ENCODE results near the gene TSGA10. TPM values are rescaled to one million over a fixed set of nuclear protein-coding genes. Genes with fewer than 3 reads are reported as not detected.
"Not testable (repeated sequence)": the region's sequence is repeated elsewhere in the genome, so short reads cannot be mapped to it uniquely, and the experiment has no call there.

The TSGA10 gene
- polyA plus RNA-seq, 1 donor = 10.0 TPM

DNA sequence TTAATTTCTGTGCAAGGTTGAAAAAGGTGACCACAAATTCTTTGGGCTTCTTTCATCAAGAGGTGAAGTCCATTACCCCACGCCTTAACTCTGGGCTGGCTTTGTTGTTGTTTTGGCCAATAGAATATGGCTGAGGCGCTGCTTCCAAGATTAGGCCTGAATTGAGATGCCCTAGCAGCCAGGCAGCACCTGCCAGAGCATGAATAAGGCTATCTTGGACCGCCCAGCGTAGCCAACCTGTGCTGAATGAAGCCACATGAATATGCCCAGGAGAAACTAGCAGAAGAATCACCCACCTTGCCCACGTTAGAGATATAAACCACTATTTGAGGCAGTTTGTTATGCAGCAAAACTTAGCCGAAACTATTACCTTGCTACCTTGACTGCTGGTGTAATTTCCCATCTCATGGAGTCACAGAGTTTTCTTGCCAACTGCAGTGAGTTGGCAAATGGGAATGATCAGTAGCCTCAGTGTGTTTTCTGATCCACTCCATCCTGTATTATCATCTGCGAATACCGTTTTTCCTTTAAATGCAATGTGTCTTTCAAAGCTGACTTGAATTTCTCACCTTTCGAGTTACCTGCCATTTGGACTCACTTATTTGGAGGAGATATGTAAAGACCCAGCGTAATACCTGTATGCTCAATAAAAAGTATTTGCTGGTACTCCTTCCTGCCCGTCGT lies 679 bp downstream of the TSGA10 start:
- no CpG with 5 or more reads among the region's 12 CpGs for WGBS (ENCODE audit: insufficient coverage, low lambda C conversion rate)
- peak in 1 of 2 donors; percentile 40 for DNase-seq
- no peaks in the 10 kb centered on the region for H3K27me3 ChIP-seq (ENCODE audit: control insufficient read depth, insufficient read depth, low read length)

DNA sequence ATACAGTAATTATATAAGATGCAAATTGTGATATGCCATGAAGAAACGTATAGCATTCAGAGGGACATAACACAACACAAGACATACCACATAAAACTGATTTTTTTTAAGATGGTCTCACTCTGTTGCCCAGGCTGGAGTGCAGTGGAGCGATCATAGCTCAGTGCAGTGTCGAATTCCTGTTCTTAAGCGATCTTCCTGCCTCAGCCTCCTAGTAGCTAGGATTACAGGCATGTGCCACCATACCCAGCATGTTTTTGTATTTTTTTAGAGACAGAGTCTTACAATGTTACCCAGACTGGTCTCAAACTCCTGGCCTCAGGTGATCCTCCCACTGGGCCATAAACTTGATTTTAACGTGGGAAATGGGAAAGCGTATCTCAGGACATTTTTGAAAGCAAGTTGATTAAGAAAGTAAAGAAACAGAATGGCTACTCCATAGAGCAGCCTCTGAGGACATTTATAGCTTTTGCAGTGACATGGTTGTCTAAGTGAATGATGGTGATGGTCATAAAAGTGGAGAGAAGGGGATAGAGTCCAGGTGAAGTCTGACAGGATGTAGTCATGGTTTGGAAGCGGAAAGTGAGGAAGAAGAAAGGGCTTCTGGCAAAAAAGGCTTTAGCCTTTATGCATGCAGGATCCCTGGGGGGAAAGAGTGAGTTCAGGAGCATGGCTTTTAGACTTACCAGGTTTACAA lies 2.4 kb downstream of the TSGA10 start:
- Histone ChIP-seq H3K4me3 (ENCODE audit: low read length) (no peak overlapping the region), H3K27me3 (ENCODE audit: control insufficient read depth, insufficient read depth, low read length) (no peaks in the 10 kb centered on the region), H3K36me3 (ENCODE audit: control insufficient read depth, insufficient read depth, low read length) (peaks cover 5% of the 10 kb centered on the region), H3K9me3 (ENCODE audit: control insufficient read depth, low read depth, low read length) (no peaks in the 10 kb centered on the region), H3K27ac (ENCODE audit: low read length) (peak overlapping the region; percentile 69), H3K4me1 (ENCODE audit: control insufficient read depth, insufficient read depth, low read length) (peaks cover 5% of the 10 kb centered on the region)
- peak; percentile 61 to 85 for DNase-seq
- WGBS (ENCODE audit: insufficient coverage, low lambda C conversion rate) = 7% methylated on average over 2 of the region's 7 CpGs

More for the DNA sequence above, 679 bp downstream of the TSGA10 start:
- Histone ChIP-seq H3K9me3 (ENCODE audit: control insufficient read depth, low read depth, low read length) (no peaks in the 10 kb centered on the region), H3K4me1 (ENCODE audit: control insufficient read depth, insufficient read depth, low read length) (peaks cover 5% of the 10 kb centered on the region), H3K36me3 (ENCODE audit: control insufficient read depth, insufficient read depth, low read length) (peaks cover 9% of the 10 kb centered on the region), H3K27ac (ENCODE audit: low read length) (peak overlapping the region; percentile 85), H3K4me3 (ENCODE audit: low read length) (peak overlapping the region; percentile 66)

- no peaks in the 10 kb centered on the region for H3K9me3 ChIP-seq (ENCODE audit: control insufficient read depth, low read depth, low read length)
- H3K4me1 ChIP-seq (ENCODE audit: control insufficient read depth, insufficient read depth, low read length) = peaks cover 5% of the 10 kb centered on the region
- no peak for DNase-seq
- no peak overlapping the region for H3K4me3 ChIP-seq (ENCODE audit: low read length)
- no peaks in the 10 kb centered on the region for H3K36me3 ChIP-seq (ENCODE audit: control insufficient read depth, insufficient read depth, low read length)
- WGBS (ENCODE audit: insufficient coverage, low lambda C conversion rate) = no CpG with 5 or more reads among the region's 1 CpG
- H3K27me3 ChIP-seq (ENCODE audit: control insufficient read depth, insufficient read depth, low read length) = no peaks in the 10 kb centered on the region
- H3K27ac ChIP-seq (ENCODE audit: low read length) = no peak overlapping the region
Observed at GRCh38 chr2:99150706-99151105, 4.0 kb downstream of the TSGA10 start.

GRCh38 chr2:99141110-99142108 lies 13.3 kb downstream of the TSGA10 start, which contains the start of gene C2orf15:
Gene C2orf15 (plus strand): TSS chr2:99141707. CDS start chr2:99150559, 8,852 bp downstream.
- Histone ChIP-seq H3K27me3 (ENCODE audit: control insufficient read depth, insufficient read depth, low read length) (no peaks in the 10 kb centered on the region), H3K27ac (ENCODE audit: low read length) (peak within 1 kb of the TSS; percentile 96), H3K9me3 (ENCODE audit: control insufficient read depth, low read depth, low read length) (no peaks in the 10 kb centered on the region), H3K4me1 (ENCODE audit: control insufficient read depth, insufficient read depth, low read length) (no peaks in the 10 kb centered on the region), H3K36me3 (ENCODE audit: control insufficient read depth, insufficient read depth, low read length) (no peaks in the 10 kb centered on the region), H3K4me3 (ENCODE audit: low read length) (peak within 1 kb of the TSS; percentile 87)
- no CpG with 5 or more reads among the region's 84 CpGs for WGBS (ENCODE audit: insufficient coverage, low lambda C conversion rate)
- DNase-seq = peak; percentile 94 to 97

- no peaks in the 10 kb centered on the region for H3K36me3 ChIP-seq (ENCODE audit: control insufficient read depth, insufficient read depth, low read length)
- H3K27me3 ChIP-seq (ENCODE audit: control insufficient read depth, insufficient read depth, low read length) = no peaks in the 10 kb centered on the region
- WGBS (ENCODE audit: insufficient coverage, low lambda C conversion rate) = no CpG with 5 or more reads among the region's 21 CpGs
- no peaks in the 10 kb centered on the region for H3K9me3 ChIP-seq (ENCODE audit: control insufficient read depth, low read depth, low read length)
- DNase-seq = no peak
- H3K4me1 ChIP-seq (ENCODE audit: control insufficient read depth, insufficient read depth, low read length) = no peaks in the 10 kb centered on the region
- peak overlapping the region; percentile 87 for H3K4me3 ChIP-seq (ENCODE audit: low read length)
- peak overlapping the region; percentile 96 for H3K27ac ChIP-seq (ENCODE audit: low read length)
Observed at GRCh38 chr2:99140860-99141109, 14.0 kb downstream of the TSGA10 start.

DNA sequence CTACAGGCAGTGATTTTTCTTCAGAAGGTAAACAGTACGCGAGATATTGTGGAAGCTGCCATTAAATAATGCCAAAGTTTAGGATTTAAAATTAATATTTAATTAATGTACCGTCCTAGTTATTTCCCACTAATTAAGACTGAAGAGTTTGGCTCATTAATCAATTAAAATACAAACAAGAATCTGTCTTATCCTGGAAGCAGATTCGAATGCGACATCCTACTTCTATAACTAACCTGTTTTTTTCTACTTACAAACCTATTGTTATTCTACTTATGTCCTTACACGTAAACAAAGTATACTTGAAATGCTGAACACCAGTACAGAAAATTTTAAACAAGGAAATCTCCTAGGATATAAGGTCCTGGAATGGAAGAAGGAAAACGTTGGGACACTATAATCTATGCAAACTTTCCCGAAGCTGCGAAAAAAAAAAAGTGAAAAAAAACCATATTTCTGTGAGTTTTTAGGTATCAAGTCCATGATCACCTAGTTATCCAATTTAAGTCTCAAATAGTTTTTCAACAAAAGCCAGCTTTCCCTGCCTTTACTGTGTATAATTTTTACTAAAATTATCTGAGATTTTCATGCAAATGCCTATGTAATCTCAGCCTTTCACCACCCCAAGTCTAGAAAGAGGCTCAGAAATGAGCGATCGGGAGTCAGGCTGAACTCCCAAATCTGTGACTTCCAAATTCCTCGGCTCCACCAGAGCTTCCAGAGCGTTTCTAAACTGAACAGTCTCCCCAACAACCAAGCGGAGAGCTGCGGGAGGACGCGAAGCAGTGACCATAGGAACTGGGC lies 14.5 kb downstream of the TSGA10 start:
- Histone ChIP-seq H3K9me3 (ENCODE audit: control insufficient read depth, low read depth, low read length) (no peaks in the 10 kb centered on the region), H3K36me3 (ENCODE audit: control insufficient read depth, insufficient read depth, low read length) (no peaks in the 10 kb centered on the region), H3K4me3 (ENCODE audit: low read length) (peak overlapping the region; percentile 87), H3K27me3 (ENCODE audit: control insufficient read depth, insufficient read depth, low read length) (no peaks in the 10 kb centered on the region), H3K4me1 (ENCODE audit: control insufficient read depth, insufficient read depth, low read length) (no peaks in the 10 kb centered on the region), H3K27ac (ENCODE audit: low read length) (peak overlapping the region; percentile 96)
- no peak for DNase-seq
- WGBS (ENCODE audit: insufficient coverage, low lambda C conversion rate) = 23% methylated on average over 4 of the region's 17 CpGs

- no peaks in the 10 kb centered on the region for H3K36me3 ChIP-seq (ENCODE audit: control insufficient read depth, insufficient read depth, low read length)
- H3K27ac ChIP-seq (ENCODE audit: low read length) = no peak overlapping the region
- WGBS (ENCODE audit: insufficient coverage, low lambda C conversion rate) = 100% methylated on average over 1 of the region's 4 CpGs
- H3K4me3 ChIP-seq (ENCODE audit: low read length) = no peak overlapping the region
- no peaks in the 10 kb centered on the region for H3K27me3 ChIP-seq (ENCODE audit: control insufficient read depth, insufficient read depth, low read length)
- no peaks in the 10 kb centered on the region for H3K9me3 ChIP-seq (ENCODE audit: control insufficient read depth, low read depth, low read length)
- no peak for DNase-seq
- no peaks in the 10 kb centered on the region for H3K4me1 ChIP-seq (ENCODE audit: control insufficient read depth, insufficient read depth, low read length)
Observed at GRCh38 chr2:99139003-99139402, 15.7 kb downstream of the TSGA10 start.

DNA sequence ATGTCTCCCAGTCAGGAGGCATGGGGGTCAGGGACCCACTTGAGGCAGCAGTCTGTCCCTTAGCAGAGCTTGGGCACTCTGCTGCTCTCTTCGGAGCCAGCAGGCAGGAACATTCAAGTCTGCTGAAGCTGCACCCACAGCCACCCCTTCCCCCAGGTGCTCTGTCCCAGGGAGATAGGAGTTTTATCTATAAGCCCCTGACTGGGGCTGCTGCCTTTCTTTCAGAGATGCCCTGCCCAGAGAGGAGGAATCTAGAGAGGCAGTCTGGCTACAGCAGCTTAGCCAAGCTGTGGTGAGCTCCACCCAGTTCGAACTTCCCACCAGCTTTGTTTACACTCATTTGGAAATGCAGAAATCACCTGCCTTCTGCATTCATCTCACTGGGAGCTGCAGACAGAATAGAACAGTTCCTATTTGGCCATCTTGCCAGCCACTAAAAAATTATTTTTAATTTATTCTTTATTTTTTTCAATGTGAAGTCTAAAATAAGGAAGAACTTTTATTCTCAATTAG lies 19.6 kb downstream of the TSGA10 start:
- no CpG with 5 or more reads among the region's 2 CpGs for WGBS (ENCODE audit: insufficient coverage, low lambda C conversion rate)
- not testable (repeated sequence) for H3K27ac ChIP-seq (ENCODE audit: low read length); H3K36me3 ChIP-seq (ENCODE audit: control insufficient read depth, insufficient read depth, low read length); H3K4me3 ChIP-seq (ENCODE audit: low read length); H3K4me1 ChIP-seq (ENCODE audit: control insufficient read depth, insufficient read depth, low read length); H3K9me3 ChIP-seq (ENCODE audit: control insufficient read depth, low read depth, low read length); H3K27me3 ChIP-seq (ENCODE audit: control insufficient read depth, insufficient read depth, low read length); DNase-seq

DNA sequence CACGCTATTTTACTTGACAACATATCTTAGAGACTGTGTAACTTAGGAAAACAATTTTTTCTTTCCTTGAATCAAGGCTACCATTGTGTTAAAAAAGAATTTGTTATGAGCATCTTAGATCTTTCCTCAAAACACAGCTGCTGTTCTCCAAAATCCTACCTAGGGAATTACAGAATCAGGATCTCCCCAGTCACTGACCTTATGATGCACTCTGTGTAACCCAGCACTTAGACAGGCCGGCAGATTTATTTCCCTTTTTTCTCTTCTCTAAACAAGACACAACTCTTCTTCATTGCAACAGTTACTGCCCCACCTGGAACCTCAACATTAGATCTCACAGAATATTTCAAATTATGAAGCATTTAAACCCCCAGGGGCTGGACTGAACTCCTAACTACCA lies 26.8 kb downstream of the TSGA10 start:
- Histone ChIP-seq H3K27me3 (ENCODE audit: control insufficient read depth, insufficient read depth, low read length) (no peaks in the 10 kb centered on the region), H3K4me1 (ENCODE audit: control insufficient read depth, insufficient read depth, low read length) (no peaks in the 10 kb centered on the region), H3K27ac (ENCODE audit: low read length) (no peak overlapping the region), H3K9me3 (ENCODE audit: control insufficient read depth, low read depth, low read length) (peaks cover 2% of the 10 kb centered on the region), H3K36me3 (ENCODE audit: control insufficient read depth, insufficient read depth, low read length) (peaks cover 8% of the 10 kb centered on the region), H3K4me3 (ENCODE audit: low read length) (no peak overlapping the region)
- DNase-seq = no peak
- WGBS (ENCODE audit: insufficient coverage, low lambda C conversion rate) = 88% methylated on average over 1 of the region's 2 CpGs

All from large intestine (tissue), 3 donors.